ENCODE measurements around the gene TWIST2.

TWIST2 gene

GRCh38 chr2:238847841-238848690 lies at the start of gene TWIST2:
TSS of gene TWIST2 (plus strand) at chr2:238848085. CDS start at chr2:238848216, 131 bp downstream.
- DNase-seq = no peak

DNA sequence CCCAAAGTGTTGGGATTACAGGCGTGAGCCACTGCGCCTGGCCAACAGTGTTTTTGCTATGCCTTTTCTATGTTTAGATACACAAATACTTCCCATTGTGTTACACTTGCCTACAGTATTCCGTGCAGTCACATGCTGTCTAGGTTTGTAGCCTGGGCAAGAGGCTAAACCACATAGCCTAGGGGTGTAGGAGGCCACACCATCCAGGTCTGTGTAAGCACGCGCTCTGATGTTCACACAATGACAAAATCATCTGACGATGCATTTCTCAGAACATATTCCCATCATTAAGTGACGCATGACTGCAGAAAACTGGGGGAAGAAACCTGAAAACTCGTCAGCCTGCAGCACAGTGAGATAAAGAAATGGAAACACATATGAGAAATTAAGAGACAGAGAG lies 46.1 kb upstream of the TWIST2 start:
- no peak for DNase-seq

DNA sequence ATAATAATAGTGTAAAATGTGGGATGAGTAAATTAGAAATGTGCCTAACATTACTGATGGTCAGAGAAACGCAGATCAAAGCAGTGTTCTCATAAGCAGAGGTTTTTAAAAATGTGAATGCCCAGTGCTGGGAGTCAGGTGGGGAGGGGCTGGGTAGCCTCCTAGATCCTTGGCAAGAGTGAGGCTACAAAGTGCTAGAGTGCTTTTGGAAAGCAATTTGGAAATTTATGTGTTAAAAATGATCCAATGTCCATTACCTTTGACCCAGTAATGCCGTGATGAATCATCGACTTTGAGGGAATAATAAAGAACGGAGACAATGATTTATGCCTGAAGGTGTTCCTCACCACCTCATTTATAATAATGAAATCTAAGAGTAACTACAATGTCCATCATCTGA lies 44.9 kb upstream of the TWIST2 start:
- no peak for DNase-seq

DNA sequence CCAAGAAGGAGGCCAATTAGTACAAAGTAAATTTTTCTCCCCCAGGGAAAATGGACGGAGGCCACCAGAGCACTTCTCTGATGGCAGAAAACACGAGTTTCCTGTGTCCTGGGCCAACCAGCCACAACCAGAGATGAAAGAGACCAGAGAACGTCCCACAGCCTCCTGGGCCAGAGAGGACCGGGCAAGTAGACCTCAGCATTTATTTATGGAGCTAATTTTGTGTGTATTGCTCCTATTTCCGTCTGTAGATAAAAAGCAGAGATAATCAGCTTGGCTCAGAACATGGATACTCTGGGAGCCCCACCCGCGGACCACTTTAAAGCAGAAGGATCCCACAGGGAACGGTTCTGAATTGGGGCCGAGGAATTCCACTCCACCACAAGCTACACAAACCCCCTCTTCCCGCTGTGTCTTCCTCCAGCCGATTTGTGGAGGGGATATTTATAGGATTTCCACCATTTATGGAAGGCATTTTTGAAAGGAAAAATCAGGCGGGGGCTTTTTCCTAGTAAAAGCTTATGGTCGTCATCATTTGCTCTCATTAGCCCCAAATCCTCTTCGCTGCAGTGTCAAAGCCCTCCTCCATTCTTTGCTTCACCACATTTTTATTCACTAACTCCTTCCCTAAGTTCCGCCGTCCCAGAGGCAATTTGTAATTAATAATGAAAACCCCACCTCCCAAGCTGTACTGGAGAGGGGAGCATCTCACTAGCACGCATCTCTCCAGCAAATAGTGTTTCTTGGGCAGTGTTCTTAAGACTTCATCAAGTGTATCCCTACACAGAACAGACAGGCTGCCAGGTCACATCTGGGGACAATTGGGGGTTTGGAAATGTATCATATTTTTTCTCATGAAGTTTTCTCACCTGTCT lies 43.7 kb upstream of the TWIST2 start:
- no peak for DNase-seq

GRCh38 chr2:238808761-238809160 lies 39.1 kb upstream of the TWIST2 start:
- DNase-seq = no peak

GRCh38 chr2:238810321-238810720 lies 37.6 kb upstream of the TWIST2 start:
- no peak for DNase-seq

GRCh38 chr2:238811293-238811692 lies 36.6 kb upstream of the TWIST2 start:
- no peak for DNase-seq

- no peak for DNase-seq
Measured at GRCh38 chr2:238811759-238812158, 36.1 kb upstream of the TWIST2 start.

- no peak for DNase-seq
Measured at GRCh38 chr2:238813109-238813508, 34.8 kb upstream of the TWIST2 start.

- DNase-seq = no peak
Measured at GRCh38 chr2:238814815-238815214, 33.1 kb upstream of the TWIST2 start.

GRCh38 chr2:238816291-238816690 lies 31.6 kb upstream of the TWIST2 start:
- DNase-seq = no peak

DNA sequence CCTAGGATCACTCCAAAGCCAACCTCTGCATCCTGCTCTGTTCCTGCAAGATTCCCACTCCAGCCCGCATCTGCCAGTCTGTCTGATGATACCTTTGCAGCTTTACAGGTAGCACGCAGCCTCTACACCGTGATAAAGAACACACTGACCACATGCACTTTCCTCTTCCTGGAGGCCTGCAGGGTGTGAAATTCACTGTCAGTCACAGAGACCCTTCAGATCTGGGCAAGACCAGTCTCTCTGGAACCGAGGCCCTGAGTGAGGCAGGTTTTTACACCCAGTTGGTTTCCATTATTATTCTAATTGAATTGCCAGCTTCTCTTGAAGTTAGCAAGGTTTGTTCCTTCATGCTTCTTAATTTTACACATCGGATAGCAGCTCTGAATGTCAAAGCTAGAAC lies 30.5 kb upstream of the TWIST2 start:
- DNase-seq = no peak

DNA sequence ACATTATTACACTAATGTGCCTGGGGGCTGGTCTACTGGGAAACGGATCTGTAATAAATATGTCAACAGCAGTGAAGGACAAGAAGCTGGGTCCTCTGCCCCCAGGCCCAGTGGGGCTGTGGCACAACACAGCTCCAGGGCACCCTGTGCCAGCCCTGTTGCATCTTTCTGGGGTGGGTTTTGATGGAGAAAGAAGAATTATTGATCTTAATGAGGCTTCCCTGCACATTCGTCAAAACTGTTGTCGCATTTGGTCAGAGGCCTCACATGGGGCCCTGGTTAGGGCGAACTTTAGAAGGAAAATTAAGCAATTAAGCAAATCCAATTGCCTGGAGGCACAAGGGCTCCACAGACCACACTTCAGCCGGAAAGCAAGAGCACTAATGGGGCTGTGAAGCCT lies 30.0 kb upstream of the TWIST2 start:
- DNase-seq = no peak

DNA sequence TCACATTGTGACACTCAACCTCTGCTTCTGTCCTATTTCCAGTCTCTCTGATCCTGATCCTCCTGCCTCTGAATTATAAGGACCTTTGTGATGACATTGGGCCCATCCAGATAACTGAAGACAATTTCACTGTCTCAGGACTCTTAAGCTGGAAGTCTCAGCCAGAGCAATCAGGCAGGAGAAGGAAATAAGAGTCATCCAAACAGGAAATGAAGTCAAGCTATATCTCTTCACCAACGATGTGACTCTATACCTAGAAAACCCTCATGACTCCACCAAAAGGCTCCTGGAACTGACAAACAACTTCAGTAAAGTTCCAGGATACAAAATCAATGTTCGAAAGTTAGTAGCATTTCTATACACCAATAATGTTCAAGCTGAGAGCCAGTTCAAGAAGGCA lies 29.3 kb upstream of the TWIST2 start:
- DNase-seq = no peak

- DNase-seq = no peak
Measured at GRCh38 chr2:238820197-238820596, 27.7 kb upstream of the TWIST2 start.

DNA sequence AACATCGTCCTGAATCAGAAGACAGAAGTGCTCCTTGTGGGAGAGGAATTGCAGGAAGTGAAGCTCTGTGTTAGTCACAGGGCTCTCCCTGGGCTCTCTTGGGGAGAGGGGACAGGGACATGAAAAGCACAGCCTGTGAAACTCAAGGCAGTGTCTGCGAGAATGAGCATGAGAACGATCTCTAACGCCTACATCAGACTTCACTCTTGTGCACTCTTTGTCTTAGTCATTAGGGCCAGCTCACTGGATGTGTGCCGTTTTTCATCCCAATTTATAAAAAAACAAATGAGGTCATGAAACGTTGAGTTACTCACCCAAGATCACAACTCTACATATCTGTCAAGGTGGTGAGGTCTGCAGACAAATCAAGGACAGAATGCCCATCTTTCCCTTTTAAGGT lies 27.0 kb upstream of the TWIST2 start:
- DNase-seq = no peak

GRCh38 chr2:238821391-238821790 lies 26.5 kb upstream of the TWIST2 start:
- no peak for DNase-seq

DNA sequence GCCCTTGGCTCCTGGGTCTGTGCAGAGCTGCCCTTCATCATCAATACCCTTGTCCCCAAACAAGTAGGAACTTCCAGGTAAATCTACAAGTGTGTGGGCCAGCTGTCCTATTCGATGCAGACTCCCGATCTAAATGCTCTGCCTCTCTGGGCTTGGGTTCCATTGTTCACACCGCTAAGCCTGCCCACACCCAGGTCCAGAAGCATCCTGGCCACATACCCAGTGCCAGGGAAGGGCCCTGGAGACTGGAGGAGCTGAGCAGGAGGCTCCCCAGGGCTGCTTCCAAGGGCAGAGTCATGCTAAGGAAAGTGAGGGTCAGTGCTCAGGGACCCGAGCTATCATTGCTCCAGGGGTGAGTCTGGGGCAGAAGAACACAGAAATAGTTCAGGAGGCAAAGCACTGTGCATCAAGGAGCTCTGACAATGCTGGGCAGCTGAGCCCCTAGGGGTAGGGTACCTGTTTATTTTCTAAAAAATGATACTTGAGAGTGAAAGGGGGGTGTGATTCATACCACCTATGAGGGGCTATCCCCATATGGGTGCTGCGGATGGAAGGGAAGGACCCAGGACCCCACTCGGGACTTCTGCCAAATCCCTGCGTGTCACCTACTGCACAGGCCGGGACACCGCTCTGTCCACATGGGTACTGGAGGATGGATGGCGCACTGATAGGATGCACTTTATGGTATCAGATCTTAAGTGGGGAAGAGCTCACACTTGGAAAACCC lies 25.8 kb upstream of the TWIST2 start:
- DNase-seq = no peak

DNA sequence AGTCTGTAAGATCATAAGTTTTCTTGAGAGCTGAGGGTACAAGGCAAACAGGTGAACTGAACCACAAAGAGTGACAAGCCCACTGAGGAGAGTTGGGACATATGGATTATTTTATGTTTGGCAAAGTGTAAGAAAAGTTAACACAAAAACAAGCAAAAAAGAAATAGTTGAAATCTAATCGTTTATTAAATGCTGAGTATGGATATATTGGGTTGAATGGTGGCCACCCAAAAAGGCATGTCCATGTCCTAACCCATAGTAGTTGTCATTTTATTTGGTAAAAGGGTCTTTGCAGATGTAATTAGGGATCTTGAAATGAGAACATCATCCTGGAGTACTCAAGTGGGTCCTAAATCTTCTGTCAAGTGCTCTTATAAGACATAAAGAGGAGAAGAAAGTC lies 24.9 kb upstream of the TWIST2 start:
- DNase-seq = no peak

- DNase-seq = no peak
Measured at GRCh38 chr2:238831177-238831576, 16.7 kb upstream of the TWIST2 start.

DNA sequence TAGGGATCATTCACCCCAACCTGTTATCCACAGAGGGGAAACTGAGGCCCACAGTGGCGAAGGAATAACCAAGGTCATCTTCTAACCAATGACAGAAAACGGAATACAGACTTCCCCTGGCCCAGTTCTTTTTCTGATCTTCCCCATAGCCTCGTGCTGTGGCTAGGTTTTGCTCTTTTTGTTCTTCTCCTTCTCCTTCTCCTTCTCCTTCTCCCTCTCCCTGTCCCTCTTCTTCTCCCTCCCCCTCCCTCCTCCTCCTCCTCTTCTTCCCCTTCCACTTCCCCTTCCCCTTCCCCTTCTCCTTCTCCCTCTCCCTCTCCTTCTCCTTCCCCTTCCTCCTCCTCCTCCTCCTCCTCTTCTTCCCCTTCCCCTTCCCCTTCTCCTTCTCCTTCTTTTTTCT lies 12.9 kb upstream of the TWIST2 start:
- no peak for DNase-seq

- no peak for DNase-seq
Measured at GRCh38 chr2:238835726-238836301, 12.1 kb upstream of the TWIST2 start.

- no peak for DNase-seq
Measured at GRCh38 chr2:238838786-238839327, 9.0 kb upstream of the TWIST2 start.
